CD1c-positive myeloid dendritic cell (primary cell): ENCODE measurements around the gene SERPINH1.

ENCODE experiments used
- DNase-seq: peaks from one replicate; pipeline ENCODE4 v3.0.0-alpha.2; 2016; ENCODE audit errors: extremely low spot score

Gene SERPINH1

GRCh38 chr11:75562048-75562835, at the start of gene SERPINH1:
TSS of gene SERPINH1 (plus strand) at chr11:75562253. CDS start at chr11:75566350, 4,097 bp downstream.
- DNase-seq: peak; percentile 74

- no peak for DNase-seq
Measured at GRCh38 chr11:75513250-75513649, 48.8 kb upstream of the SERPINH1 start.

GRCh38 chr11:75514596-75514995, 47.5 kb upstream of the SERPINH1 start:
- DNase-seq: no peak

DNA sequence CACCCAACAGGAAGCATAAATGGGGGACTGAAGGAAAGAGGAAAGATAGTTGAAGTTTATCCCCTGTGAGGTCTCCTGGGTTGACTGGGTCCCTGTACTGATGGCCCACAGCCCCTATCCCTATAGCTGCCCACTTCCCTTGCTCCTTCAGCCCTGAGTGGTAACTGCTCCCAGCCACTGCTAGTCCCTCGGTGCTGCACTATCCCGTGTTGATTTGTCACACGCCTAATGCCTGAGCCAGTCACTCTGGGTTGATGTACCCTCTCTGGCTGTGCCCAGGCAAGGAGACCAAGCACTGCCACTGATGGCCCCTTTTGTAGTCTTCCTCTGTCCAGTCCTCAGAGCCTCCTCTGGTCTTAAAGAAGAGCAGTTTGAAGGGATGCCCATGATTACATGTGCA, 45.9 kb upstream of the SERPINH1 start:
- no peak for DNase-seq

DNA sequence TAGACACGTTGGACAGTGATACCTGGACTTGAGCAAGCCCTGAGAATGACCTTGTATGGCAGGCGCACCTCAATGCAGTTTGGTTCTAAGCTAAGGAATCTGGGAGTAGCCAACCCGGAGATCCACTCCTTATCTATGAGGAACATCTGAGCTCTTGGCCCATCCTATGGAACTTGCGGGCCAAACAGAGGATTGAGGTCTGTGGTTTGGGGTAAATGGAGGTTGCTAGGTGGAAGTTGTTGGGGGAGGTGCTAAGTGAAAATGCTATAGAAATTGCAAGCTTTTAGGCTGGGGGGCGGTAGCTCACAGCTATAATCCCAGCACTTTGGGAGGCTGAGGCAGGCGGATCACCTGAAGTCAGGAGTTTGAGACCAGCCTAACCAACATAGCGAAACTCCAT, 45.2 kb upstream of the SERPINH1 start:
- DNase-seq: no peak

DNA sequence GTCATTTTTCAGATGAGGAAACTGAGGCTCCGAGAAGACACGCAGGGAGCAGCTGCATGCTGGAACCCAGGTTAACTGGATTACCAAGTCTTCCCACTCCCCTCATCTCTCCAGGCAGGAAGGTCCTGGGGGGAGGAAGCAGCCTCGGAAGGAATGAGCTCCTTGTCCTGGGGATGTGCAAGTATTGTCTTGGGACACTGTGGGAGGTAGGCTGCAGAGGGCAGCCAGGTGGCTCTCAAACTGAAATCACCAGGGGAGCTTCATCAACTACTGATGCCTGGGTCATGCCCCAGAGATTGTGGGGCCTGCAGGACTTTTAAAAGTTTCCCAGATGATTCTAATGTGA, 43.9 kb upstream of the SERPINH1 start:
- no peak for DNase-seq

GRCh38 chr11:75518771-75519653, 43.0 kb upstream of the SERPINH1 start:
- DNase-seq: no peak

- no peak for DNase-seq
Measured at GRCh38 chr11:75520688-75521087, 41.4 kb upstream of the SERPINH1 start.

- no peak for DNase-seq
Measured at GRCh38 chr11:75522286-75523044, 39.6 kb upstream of the SERPINH1 start.

DNA sequence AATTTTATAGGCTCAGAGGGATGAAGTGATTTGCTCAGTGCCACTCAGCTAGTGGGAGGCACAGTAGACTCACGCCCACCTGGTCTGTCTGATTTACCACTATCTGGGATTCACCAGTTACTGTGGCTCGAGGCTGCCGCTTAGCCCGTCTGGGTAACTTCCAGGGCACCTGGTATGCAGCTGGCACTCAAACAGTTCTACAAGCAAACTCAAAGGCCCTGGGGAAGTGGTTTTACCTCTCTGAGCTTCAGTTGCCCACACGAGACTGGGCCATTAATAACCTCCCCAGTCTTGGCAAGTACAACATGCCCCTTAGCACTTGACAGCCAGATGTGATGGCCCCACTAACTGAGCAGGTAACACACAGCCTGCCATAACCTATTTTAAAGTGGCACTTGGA, 38.9 kb upstream of the SERPINH1 start:
- no peak for DNase-seq

GRCh38 chr11:75523811-75524664, 38.0 kb upstream of the SERPINH1 start:
- no peak for DNase-seq

- DNase-seq: peak; percentile 62
Measured at GRCh38 chr11:75524665-75525432, 37.2 kb upstream of the SERPINH1 start.

DNA sequence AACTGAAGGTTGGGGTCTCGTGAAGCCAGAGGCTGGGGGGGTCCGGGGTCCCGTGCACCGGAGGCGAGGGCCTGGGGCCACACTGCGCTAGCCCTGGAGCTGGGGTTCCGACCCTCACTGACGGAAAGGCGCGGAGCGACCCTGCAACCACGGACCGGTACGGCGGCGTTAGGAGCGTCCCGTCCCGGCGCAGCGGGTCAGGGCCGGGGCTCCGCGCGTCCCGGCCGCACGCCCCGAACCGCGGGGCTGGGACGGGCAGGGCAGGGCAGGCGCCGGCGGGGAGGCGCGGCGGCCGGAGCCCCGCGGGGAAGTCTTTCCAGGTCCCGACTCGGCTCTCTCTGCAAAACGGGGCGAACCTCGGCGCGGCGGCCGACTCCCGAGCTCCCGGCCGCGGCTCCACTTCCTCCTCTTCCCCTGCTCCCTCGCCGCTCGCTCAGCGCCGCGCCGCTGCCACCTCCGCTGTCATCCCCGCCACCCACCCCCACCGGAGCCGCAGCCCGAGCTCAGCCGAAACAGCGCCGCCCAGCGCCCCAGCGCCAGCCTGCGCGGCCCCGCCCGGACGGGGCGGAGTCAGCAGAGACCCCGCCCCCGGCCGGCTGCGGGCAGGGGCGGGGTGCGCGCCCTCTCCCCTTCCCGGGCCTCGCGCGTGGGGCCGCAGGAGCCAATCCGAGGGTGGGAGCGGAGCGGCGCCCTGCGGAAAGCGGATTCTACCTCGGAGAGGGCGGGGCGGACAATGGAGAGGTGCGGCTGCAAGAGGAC, 36.4 kb upstream of the SERPINH1 start, which contains the start of gene GDPD5:
Gene GDPD5 (minus strand): TSS at position 509 of the 759 bp plus-strand sequence. CDS start 48,206 bp downstream, outside the sequence.
- DNase-seq: peak; percentile 96

DNA sequence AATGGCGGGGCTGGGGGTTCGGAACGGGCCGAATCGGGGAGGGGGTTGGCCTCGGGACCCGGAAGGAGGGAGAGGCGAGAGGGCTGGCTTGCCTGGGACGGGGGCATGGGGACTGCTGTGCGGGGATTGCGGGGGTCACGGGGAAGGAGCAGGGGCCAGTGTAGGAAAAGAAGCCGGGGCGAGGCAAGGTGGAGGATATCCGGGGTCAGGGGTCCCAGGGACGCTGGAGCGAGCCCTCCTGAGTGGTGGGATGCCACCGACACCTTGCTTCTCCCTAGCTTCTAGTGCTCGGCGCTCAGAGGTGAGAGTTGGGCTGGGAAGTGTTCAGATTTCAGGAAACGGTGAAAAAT, 35.9 kb upstream of the SERPINH1 start:
- no peak for DNase-seq

- DNase-seq: no peak
Measured at GRCh38 chr11:75527130-75527529, 34.9 kb upstream of the SERPINH1 start.

DNA sequence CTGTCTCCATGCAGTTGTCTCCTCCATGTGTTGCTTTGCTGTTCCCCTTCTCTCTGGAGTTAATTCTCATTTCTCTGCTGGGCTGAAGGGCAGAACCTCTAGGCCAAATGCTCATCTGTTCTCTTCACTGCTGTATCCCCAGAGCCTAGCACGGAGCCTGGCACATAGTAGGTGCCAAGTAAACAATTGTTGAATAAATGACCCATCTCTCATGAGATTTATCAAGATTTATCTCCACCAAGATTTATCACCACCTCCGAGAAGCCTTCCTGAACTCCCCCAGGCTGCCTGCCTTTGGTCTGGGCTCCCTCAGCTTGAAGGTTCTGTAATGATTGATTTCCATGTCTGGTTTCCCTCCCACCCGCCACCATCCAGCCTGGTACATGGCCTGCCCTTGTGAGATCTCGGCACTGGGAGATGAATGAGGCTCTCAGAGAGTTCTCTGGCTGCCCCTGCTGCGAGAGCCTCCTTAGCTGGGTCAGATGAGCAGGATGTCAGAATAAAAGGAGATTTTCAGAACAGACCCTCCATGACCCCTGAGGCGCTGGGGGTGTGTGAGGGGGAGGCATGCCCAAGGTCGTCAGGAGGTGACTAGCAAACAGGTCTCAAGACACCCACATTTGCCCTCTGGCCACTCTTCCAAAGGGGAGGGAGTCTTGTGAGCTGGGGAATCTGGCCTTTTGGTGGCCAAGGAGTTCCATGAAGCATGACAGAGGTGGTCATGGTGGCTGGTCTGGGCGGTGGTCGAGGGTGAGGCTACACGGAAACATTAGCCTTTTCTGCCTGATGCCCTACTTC, 33.9 kb upstream of the SERPINH1 start:
- DNase-seq: no peak

DNA sequence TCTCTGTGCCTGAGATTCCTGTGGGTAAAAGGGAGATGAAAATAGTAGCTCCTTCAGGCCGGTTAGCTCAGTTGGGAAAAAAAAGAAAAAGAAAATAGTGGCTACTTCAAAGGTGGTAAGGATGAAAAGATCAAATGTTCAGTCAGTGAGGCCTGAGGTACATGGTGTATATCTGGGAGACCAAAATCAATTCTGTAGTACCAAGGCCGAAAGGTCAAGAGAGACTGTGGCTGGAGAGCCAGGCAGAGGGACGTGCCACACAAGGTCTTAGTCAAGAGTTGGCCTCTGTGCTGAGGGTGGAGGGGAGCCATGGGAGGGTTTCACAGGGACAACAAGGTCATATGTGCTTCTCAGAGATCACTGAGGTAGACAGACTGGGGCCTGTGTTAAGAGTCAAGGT, 31.5 kb upstream of the SERPINH1 start:
- DNase-seq: no peak

GRCh38 chr11:75531325-75531724, 30.7 kb upstream of the SERPINH1 start:
- DNase-seq: no peak
